Measurements from ENCODE around the gene WDR88.

The WDR88 gene

DNA sequence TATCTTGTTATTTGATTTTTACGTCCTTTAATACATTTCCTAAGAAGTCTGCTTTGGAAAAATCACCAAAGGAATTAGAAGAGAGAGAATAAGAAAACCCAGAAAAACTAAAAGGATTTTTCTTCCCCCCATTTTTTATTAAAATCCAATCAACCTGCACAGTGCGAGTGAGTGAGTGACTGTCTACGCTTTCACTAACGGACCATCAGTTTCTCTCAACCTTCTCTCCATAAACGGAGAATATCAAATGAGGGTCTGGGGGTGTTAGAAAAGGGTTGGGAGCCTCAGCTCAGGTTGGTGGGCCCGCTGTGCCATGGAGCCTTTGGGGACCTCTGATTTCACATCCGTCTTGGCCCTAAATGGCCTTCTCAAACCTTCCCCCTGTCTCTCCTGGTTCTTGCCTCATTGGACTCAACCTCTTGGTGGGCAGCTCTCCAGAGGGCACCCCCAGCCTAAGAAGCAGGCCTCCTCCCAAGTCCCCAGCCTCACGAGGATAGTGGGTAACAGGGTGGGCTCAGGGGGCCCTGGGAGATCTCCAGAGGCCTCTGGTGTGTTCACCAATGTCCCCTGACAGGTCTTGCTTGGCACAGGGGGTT lies 61.5 kb downstream of the WDR88 start:
- H3K9ac ChIP-seq (ENCODE audit: low read length): no peak overlapping the region
- no peaks in the 10 kb centered on the region for H3K36me3 ChIP-seq (ENCODE audit: control insufficient read depth, low read depth, low read length)
- H3K4me3 ChIP-seq (ENCODE audit: low read length): peak overlapping the region; percentile 18
- H3K27me3 ChIP-seq (ENCODE audit: control insufficient read depth, insufficient read depth, low read length): peaks cover 17% of the 10 kb centered on the region
- no peaks in the 10 kb centered on the region for H3K4me1 ChIP-seq (ENCODE audit: control insufficient read depth, low read depth, low read length)
- H3K9me3 ChIP-seq (ENCODE audit: control insufficient read depth, low read depth, low read length): no peaks in the 10 kb centered on the region
- no peak overlapping the region for H3K27ac ChIP-seq (ENCODE audit: low read length)

DNA sequence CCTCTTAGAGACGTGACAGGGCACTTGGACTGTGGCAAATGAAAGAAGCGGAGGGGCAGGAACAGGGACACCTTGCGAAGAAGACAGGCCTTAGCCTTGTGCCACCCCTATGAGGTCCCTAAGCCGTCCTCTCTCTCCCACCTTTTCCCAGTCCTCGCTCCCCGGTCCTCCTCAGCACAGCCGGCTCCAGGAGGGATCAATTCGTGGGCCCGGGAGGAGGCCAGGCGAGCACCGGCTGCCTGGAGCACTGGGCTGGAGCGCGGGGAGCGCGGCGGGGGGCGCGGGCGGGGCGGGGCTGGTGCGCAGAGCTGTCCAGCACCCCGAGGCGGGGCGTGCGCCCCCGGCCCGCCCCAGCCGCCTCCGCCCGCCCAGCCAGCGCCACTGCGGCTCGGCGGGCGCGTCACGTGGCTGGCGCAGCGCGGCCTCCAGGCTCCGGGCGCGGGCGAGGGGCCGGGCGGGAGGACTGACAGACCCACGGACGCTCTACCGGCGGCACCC lies 62.0 kb downstream of the WDR88 start, which contains the start of gene LRP3:
TSS of gene LRP3 (plus strand) at position 466 of the 498 bp plus-strand sequence. CDS start 456 bp downstream, outside the sequence.
- Histone ChIP-seq H3K9me3 (ENCODE audit: control insufficient read depth, low read depth, low read length) (no peaks in the 10 kb centered on the region), H3K4me1 (ENCODE audit: control insufficient read depth, low read depth, low read length) (no peaks in the 10 kb centered on the region), H3K4me3 (ENCODE audit: low read length) (peak within 1 kb of the TSS; percentile 48), H3K9ac (ENCODE audit: low read length) (peak within 1 kb of the TSS; percentile 3), H3K27ac (ENCODE audit: low read length) (no peak within 1 kb of the TSS), H3K36me3 (ENCODE audit: control insufficient read depth, low read depth, low read length) (no peaks in the 10 kb centered on the region), H3K27me3 (ENCODE audit: control insufficient read depth, insufficient read depth, low read length) (peaks cover 17% of the 10 kb centered on the region)

DNA sequence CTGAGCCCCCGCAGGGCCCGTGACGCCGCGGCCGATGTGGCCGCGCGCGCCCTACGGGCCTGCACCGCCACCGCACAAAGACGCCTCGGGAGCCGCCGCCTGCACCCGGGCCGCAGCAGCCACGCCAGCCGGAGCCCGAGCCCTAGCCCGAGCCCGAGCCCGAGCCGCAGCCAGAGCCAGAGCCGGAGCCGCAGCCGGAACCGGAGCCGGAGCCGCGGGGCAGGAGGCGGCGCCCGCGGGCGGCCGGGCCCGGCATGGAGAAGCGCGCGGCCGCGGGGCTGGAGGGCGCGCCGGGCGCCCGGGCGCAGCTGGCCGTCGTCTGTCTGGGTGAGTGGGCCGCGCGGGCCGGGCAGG lies 62.6 kb downstream of the WDR88 start:
- Histone ChIP-seq H3K4me3 (ENCODE audit: low read length) (peak overlapping the region; percentile 48), H3K9me3 (ENCODE audit: control insufficient read depth, low read depth, low read length) (no peaks in the 10 kb centered on the region), H3K36me3 (ENCODE audit: control insufficient read depth, low read depth, low read length) (no peaks in the 10 kb centered on the region), H3K9ac (ENCODE audit: low read length) (no peak overlapping the region), H3K4me1 (ENCODE audit: control insufficient read depth, low read depth, low read length) (no peaks in the 10 kb centered on the region), H3K27me3 (ENCODE audit: control insufficient read depth, insufficient read depth, low read length) (peaks cover 17% of the 10 kb centered on the region), H3K27ac (ENCODE audit: low read length) (no peak overlapping the region)

DNA sequence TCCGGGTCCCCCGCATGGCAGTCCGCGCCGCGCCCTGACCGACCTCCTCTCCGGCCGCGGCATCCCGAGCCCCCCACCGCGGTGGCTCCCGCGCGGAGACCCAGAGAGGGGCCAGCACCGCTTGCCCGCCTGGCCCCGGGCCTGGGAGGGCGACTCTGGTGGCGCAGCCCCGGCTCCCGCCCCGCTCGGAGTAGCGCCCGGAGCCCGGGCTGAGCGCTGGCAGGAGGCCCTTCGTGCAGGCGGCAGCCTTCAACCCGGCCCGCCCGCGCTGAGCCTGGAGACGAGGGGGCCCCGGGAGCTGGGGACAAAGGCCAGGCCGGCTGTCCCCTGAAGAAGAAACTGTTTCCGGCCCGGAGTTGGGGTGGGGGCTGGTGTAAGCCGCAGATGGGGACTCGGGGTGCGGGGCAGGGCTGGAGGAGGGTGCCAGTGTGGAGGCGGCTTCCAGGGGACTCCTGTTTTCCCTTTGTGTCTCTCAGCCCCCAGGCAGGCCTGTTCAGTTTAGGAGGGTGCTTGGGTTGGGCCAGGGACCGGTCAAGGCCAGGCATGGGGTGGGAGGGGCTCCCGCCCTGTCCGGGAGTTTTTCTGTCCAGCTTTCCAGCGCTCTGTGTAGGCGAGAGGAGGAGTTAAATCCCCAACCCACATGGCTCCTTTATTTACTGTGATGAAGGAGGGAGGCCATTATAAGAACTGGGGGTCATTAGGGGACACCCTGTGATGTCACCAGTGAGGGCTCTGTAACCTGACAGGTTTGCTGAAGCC lies 63.2 kb downstream of the WDR88 start:
- no peak overlapping the region for H3K27ac ChIP-seq (ENCODE audit: low read length)
- H3K9me3 ChIP-seq (ENCODE audit: control insufficient read depth, low read depth, low read length): no peaks in the 10 kb centered on the region
- no peaks in the 10 kb centered on the region for H3K36me3 ChIP-seq (ENCODE audit: control insufficient read depth, low read depth, low read length)
- H3K27me3 ChIP-seq (ENCODE audit: control insufficient read depth, insufficient read depth, low read length): peaks cover 17% of the 10 kb centered on the region
- no peaks in the 10 kb centered on the region for H3K4me1 ChIP-seq (ENCODE audit: control insufficient read depth, low read depth, low read length)
- H3K4me3 ChIP-seq (ENCODE audit: low read length): peak overlapping the region; percentile 48
- H3K9ac ChIP-seq (ENCODE audit: low read length): peak overlapping the region; percentile 3

DNA sequence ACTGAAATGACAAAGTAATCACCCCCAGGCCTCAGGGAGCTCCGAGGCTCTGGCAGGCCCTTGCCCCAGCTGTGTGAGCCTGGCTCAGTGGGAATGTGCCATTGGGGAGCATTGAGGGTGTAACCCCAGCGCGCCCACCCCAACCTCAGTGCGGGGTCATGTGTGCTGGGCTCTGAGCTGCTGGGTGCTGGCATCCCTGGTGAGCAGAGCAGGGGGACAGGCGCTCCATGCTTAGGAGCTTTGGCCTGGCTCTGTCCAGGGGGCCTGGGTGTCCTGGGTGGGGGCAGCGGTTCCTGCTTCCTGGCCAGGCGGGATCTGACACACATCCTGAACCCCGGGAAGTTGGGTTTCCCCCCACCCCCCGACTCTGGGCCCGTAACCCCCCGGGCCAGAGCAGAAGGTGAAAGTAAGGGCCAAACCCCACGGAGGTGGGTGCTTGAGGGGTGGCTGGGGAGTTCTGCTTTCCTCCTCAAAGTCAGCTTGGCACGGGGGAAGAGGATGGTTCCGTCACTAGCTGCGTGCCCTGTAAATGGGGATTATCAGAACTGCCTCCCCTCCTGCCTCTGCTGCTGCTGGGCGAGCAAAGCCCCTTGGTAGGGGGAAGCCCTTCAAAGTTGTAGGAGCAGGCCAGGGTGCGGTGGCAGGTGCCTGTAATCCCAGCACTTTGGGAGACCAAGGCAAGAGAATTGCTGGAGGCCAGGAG lies 63.9 kb downstream of the WDR88 start:
- Histone ChIP-seq H3K4me1 (ENCODE audit: control insufficient read depth, low read depth, low read length) (no peaks in the 10 kb centered on the region), H3K9ac (ENCODE audit: low read length) (peak overlapping the region; percentile 3), H3K36me3 (ENCODE audit: control insufficient read depth, low read depth, low read length) (no peaks in the 10 kb centered on the region), H3K27ac (ENCODE audit: low read length) (no peak overlapping the region), H3K27me3 (ENCODE audit: control insufficient read depth, insufficient read depth, low read length) (peaks cover 17% of the 10 kb centered on the region), H3K9me3 (ENCODE audit: control insufficient read depth, low read depth, low read length) (no peaks in the 10 kb centered on the region), H3K4me3 (ENCODE audit: low read length) (peak overlapping the region; percentile 48)

DNA sequence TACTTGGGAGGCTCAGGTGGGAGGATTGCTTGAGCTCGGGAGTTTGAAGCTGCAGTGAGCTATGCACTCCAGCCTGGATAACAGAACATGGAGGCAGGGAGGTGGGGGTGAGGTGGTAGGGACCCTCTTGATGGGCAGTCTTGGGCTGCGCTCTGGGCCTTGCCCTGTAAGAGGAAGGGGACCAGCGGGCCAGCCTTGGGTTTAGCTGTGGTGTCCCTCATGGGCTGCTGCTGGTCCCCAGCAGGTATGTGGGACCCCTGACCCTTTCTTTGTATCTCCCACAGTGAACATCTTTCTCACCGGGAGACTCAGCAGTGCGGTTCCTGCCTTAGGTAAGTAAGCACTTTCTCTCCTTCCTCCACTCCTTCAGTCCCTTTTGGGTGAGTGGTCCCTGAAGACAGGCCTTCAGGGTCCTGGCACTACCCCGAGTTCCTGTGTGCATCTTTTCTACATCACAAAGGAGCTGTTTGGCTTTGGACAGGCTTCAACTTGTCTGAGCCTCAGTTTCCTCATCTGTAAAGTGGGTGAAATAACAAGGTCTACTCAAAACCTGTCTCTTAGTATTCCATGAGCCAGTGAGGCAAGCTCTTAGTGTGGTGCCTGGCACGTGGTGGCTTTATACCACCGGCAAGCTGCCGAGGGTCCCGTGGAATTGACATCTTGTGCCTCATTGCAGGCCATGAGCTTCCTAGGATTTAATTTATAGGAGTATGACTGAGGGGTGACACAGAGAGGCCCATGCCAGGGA lies 64.7 kb downstream of the WDR88 start:
- Histone ChIP-seq H3K27me3 (ENCODE audit: control insufficient read depth, insufficient read depth, low read length) (peaks cover 17% of the 10 kb centered on the region), H3K9ac (ENCODE audit: low read length) (no peak overlapping the region), H3K4me3 (ENCODE audit: low read length) (no peak overlapping the region), H3K4me1 (ENCODE audit: control insufficient read depth, low read depth, low read length) (no peaks in the 10 kb centered on the region), H3K27ac (ENCODE audit: low read length) (no peak overlapping the region), H3K9me3 (ENCODE audit: control insufficient read depth, low read depth, low read length) (no peaks in the 10 kb centered on the region), H3K36me3 (ENCODE audit: control insufficient read depth, low read depth, low read length) (no peaks in the 10 kb centered on the region)

DNA sequence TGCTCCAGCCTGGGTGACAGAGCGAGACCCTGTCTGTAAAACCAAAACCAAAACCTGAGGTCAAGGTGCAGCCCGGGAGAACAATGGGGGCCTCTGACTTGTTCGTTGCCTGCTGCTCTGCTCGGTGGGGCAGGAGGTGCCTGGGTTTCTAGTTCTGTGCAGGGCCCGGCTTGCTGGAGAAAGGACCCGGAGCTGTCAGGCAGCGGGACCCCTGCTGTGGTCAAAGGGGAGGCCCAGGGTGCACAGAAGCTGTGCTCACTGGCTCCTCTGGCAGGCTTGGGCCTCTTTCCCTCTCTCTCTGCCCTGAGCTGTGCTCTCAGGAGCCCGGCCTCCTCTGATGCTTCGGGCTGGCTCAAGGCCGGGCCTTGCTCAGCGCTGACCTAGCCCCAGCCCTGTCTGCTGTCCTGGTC lies 65.7 kb downstream of the WDR88 start:
- Histone ChIP-seq H3K27me3 (ENCODE audit: control insufficient read depth, insufficient read depth, low read length) (peaks cover 12% of the 10 kb centered on the region), H3K9me3 (ENCODE audit: control insufficient read depth, low read depth, low read length) (no peaks in the 10 kb centered on the region), H3K9ac (ENCODE audit: low read length) (no peak overlapping the region), H3K36me3 (ENCODE audit: control insufficient read depth, low read depth, low read length) (no peaks in the 10 kb centered on the region), H3K27ac (ENCODE audit: low read length) (no peak overlapping the region), H3K4me3 (ENCODE audit: low read length) (no peak overlapping the region), H3K4me1 (ENCODE audit: control insufficient read depth, low read depth, low read length) (no peaks in the 10 kb centered on the region)

DNA sequence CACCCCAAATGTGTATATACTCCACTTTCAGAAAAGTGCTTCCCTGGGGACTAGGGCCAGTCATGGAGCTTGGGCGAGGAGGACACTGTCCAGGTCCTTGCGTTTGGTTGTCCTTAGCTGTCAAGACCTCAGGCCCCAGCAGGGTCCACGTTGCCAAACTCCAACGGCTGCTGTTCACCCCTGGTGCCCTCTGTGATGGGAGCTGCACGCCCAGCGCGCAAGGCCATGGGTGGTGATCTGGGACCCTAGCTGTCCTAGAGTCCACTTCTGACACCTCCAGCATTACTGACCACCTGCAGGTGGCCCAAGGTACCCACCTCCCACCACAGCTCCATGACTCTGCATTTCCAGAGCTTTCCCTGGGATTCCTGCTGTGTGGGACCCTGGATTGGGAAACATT lies 66.3 kb downstream of the WDR88 start:
- Histone ChIP-seq H3K4me3 (ENCODE audit: low read length) (no peak overlapping the region), H3K36me3 (ENCODE audit: control insufficient read depth, low read depth, low read length) (peaks cover 1% of the 10 kb centered on the region), H3K9me3 (ENCODE audit: control insufficient read depth, low read depth, low read length) (no peaks in the 10 kb centered on the region), H3K27ac (ENCODE audit: low read length) (no peak overlapping the region), H3K27me3 (ENCODE audit: control insufficient read depth, insufficient read depth, low read length) (peaks cover 7% of the 10 kb centered on the region), H3K4me1 (ENCODE audit: control insufficient read depth, low read depth, low read length) (no peaks in the 10 kb centered on the region), H3K9ac (ENCODE audit: low read length) (no peak overlapping the region)

DNA sequence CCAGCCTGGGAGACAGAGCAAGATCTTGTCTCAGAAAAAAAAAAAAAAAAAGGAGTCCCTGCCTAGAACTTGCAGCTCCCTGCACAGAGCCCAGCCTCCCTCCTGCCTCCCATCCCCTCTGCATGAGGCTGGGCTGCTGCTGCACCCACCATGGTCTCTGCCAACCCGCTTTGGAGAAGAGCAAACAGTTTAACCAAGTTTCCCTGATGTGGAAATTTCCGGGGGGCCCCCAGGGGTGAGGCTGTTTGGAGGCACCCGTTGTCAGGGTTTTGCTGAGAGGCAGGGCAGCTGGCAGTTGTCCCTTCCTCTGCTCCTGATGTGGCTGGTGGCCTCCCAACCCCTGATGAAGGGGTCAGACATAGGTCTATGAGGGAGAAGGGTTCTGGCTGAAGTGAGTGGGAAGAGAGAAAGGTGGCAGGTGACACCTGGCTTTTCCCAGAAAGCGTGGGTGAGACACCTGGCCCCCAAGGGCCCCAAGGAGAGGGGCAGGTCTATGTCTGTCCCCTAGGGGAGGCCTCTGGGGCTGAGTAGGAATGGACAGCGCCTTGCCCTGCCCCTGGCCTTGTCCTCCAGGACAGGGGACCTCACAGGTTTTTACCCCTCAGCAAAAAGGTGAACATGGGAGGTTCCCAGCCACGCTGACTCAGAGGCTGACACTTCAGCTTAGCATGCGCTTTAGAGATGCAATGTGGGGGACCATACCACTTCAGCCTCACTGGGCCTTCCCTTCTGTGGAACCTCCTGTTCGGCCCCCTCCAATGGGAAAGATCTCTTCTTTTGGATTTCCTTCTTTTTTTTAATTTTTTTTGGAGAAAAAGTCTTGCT lies 67.7 kb downstream of the WDR88 start:
- no peaks in the 10 kb centered on the region for H3K4me1 ChIP-seq (ENCODE audit: control insufficient read depth, low read depth, low read length)
- H3K36me3 ChIP-seq (ENCODE audit: control insufficient read depth, low read depth, low read length): peaks cover 3% of the 10 kb centered on the region
- no peaks in the 10 kb centered on the region for H3K9me3 ChIP-seq (ENCODE audit: control insufficient read depth, low read depth, low read length)
- H3K9ac ChIP-seq (ENCODE audit: low read length): no peak overlapping the region
- H3K4me3 ChIP-seq (ENCODE audit: low read length): no peak overlapping the region
- H3K27me3 ChIP-seq (ENCODE audit: control insufficient read depth, insufficient read depth, low read length): no peaks in the 10 kb centered on the region
- H3K27ac ChIP-seq (ENCODE audit: low read length): no peak overlapping the region

DNA sequence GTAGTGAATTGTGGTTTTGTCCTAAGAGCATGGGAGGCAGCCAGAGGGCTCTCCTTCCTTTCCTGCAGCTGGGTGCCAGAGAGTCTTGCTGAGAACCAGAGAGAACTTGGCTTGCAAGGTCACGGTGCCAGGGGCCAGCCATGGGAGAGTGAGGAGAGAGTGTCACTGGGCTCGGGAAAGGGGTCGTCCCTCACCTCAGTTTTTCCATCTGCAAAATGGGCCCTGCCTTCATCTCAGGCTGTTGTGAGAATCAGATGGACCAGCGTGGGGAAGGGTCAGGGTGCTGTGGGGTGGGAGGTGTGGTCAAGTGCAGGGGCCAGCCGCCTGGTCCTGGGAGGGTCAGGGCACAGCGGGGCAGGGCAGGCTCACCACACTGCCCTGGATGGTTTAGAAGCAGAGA lies 69.6 kb downstream of the WDR88 start:
- Histone ChIP-seq H3K36me3 (ENCODE audit: control insufficient read depth, low read depth, low read length) (peaks cover 8% of the 10 kb centered on the region), H3K4me3 (ENCODE audit: low read length) (no peak overlapping the region)

More for the DNA sequence above, 69.6 kb downstream of the WDR88 start:
- no peak overlapping the region for H3K9ac ChIP-seq (ENCODE audit: low read length)
- no peaks in the 10 kb centered on the region for H3K4me1 ChIP-seq (ENCODE audit: control insufficient read depth, low read depth, low read length)
- H3K9me3 ChIP-seq (ENCODE audit: control insufficient read depth, low read depth, low read length): no peaks in the 10 kb centered on the region
- H3K27ac ChIP-seq (ENCODE audit: low read length): no peak overlapping the region
- no peaks in the 10 kb centered on the region for H3K27me3 ChIP-seq (ENCODE audit: control insufficient read depth, insufficient read depth, low read length)

Measured in iPS-18a (cell line).